Glutamatergic neuron (in vitro differentiated cells): ENCODE measurements around the gene SCLT1. TPM values are rescaled to one million over a fixed set of nuclear protein-coding genes. Genes with fewer than 3 reads are reported as not detected.

Source experiments
- DNase-seq: peaks from one replicate; pipeline ENCODE4 v3.0.0; 2022
- H3K27ac Mint-ChIP-seq: one replicate; pipeline ENCODE4 v1.8.0; 2020; ENCODE audit warnings: mild to moderate bottlenecking, mixed read lengths, inconsistent platforms; ENCODE audit not compliant: unreplicated experiment
- H3K27me3 Mint-ChIP-seq: one replicate; pipeline ENCODE4 v1.8.0; 2020; ENCODE audit warnings: mild to moderate bottlenecking, moderate library complexity, mixed read lengths, inconsistent platforms; ENCODE audit not compliant: unreplicated experiment
- H3K36me3 Mint-ChIP-seq: one replicate; pipeline ENCODE4 v1.8.0; 2020; ENCODE audit warnings: mild to moderate bottlenecking, mixed read lengths, inconsistent platforms; ENCODE audit not compliant: unreplicated experiment
- H3K4me1 Mint-ChIP-seq: one replicate; pipeline ENCODE4 v1.8.0; 2020; ENCODE audit warnings: mild to moderate bottlenecking, low read depth, mixed read lengths, inconsistent platforms; ENCODE audit not compliant: unreplicated experiment
- H3K4me3 Mint-ChIP-seq: one replicate; pipeline ENCODE4 v1.8.0; 2020; ENCODE audit warnings: mild to moderate bottlenecking, mixed read lengths, inconsistent platforms; ENCODE audit not compliant: unreplicated experiment
- H3K9me3 Mint-ChIP-seq: one replicate; pipeline ENCODE4 v1.8.0; 2020; ENCODE audit warnings: mild to moderate bottlenecking, moderate library complexity, mixed read lengths, inconsistent platforms; ENCODE audit not compliant: unreplicated experiment
- total RNA-seq: library from RNA; stranded (reverse); fragmentation: NEBNext Ultra II Directional; extraction: Animal tissue kit (Norgen Biotek cat#: 25700); gene quantifications from one replicate; pipeline ENCODE4 v1.2.1, GENCODE V29; 2021; ENCODE audit not compliant: unreplicated experiment
- TF ChIP-seq, protein P1 (sequence below): fragments of 200-600 bp; sonication (generic); IDR thresholded peaks from one replicate; pipeline ENCODE4 v1.5.0; 2021; ENCODE audit not compliant: partially characterized antibody, unreplicated experiment

SCLT1 gene
- total RNA-seq, 1 donor from 2014 or later = 15.6 TPM

- DNase-seq = no peak
- TF ChIP-seq, protein P1, sequence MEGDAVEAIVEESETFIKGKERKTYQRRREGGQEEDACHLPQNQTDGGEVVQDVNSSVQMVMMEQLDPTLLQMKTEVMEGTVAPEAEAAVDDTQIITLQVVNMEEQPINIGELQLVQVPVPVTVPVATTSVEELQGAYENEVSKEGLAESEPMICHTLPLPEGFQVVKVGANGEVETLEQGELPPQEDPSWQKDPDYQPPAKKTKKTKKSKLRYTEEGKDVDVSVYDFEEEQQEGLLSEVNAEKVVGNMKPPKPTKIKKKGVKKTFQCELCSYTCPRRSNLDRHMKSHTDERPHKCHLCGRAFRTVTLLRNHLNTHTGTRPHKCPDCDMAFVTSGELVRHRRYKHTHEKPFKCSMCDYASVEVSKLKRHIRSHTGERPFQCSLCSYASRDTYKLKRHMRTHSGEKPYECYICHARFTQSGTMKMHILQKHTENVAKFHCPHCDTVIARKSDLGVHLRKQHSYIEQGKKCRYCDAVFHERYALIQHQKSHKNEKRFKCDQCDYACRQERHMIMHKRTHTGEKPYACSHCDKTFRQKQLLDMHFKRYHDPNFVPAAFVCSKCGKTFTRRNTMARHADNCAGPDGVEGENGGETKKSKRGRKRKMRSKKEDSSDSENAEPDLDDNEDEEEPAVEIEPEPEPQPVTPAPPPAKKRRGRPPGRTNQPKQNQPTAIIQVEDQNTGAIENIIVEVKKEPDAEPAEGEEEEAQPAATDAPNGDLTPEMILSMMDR = no peak
- H3K4me1 Mint-ChIP-seq = peaks cover 5% of the 10 kb centered on the region
- H3K4me3 Mint-ChIP-seq = no peak overlapping the region
- no peaks in the 10 kb centered on the region for H3K9me3 Mint-ChIP-seq
- H3K27me3 Mint-ChIP-seq = no peaks in the 10 kb centered on the region
- no peaks in the 10 kb centered on the region for H3K36me3 Mint-ChIP-seq
- no peak overlapping the region for H3K27ac Mint-ChIP-seq
Observed at GRCh38 chr4:128879971-128880370, 213.4 kb downstream of the SCLT1 start.

- TF ChIP-seq, protein P1 = no peak
- peaks cover 5% of the 10 kb centered on the region for H3K4me1 Mint-ChIP-seq
- no peaks in the 10 kb centered on the region for H3K27me3 Mint-ChIP-seq
- no peak for DNase-seq
- H3K9me3 Mint-ChIP-seq = no peaks in the 10 kb centered on the region
- H3K27ac Mint-ChIP-seq = no peak overlapping the region
- H3K4me3 Mint-ChIP-seq = no peak overlapping the region
- no peaks in the 10 kb centered on the region for H3K36me3 Mint-ChIP-seq
Observed at GRCh38 chr4:128879283-128879682, 214.1 kb downstream of the SCLT1 start.

DNA sequence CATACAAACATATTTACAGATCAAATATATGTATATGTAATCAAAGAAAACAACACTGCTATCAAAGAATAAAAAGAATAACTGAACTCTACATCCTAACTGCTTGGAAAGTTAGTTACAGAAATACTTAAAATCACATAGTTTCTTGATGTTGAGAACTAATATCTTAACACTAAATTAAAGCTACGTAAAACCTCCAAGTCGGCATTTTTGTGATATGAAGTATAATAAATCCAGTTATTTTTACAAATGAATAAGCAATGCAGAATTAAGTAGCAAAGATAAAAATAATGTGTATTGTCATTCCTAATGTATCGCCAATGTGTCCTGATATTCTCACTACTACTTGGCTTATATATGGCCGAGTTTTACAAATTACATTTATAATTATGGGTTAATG is 215.4 kb downstream of the SCLT1 start:
- H3K36me3 Mint-ChIP-seq = no peaks in the 10 kb centered on the region
- H3K27ac Mint-ChIP-seq = no peak overlapping the region
- peaks cover 5% of the 10 kb centered on the region for H3K4me1 Mint-ChIP-seq
- H3K4me3 Mint-ChIP-seq = no peak overlapping the region
- TF ChIP-seq, protein P1 = no peak
- DNase-seq = no peak
- no peaks in the 10 kb centered on the region for H3K9me3 Mint-ChIP-seq
- no peaks in the 10 kb centered on the region for H3K27me3 Mint-ChIP-seq

DNA sequence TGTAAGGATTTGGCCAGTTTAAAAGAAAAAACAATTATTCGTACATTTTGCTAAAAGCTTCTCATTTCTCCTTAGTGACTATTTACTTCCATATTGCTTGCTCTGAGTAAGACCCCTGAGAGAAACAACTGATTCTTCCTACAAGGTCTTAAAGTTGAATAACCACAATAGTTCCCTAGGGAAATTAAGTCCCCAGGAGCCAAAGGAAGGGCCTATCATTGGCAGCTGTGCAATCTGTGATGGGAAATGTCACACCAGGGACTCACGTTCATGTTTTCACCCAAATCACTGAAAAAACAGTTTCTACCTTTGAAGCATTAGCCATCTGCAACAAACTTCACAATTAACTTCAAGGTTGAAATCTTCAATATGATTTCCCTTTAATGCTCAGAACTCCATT is 217.1 kb downstream of the SCLT1 start:
- no peak overlapping the region for H3K27ac Mint-ChIP-seq
- peaks cover 2% of the 10 kb centered on the region for H3K9me3 Mint-ChIP-seq
- TF ChIP-seq, protein P1 = no peak
- peaks cover 5% of the 10 kb centered on the region for H3K4me1 Mint-ChIP-seq
- H3K4me3 Mint-ChIP-seq = no peak overlapping the region
- DNase-seq = no peak
- H3K27me3 Mint-ChIP-seq = peaks cover 4% of the 10 kb centered on the region
- H3K36me3 Mint-ChIP-seq = no peaks in the 10 kb centered on the region

GRCh38 chr4:128871948-128872347 is 221.4 kb downstream of the SCLT1 start:
- Mint-ChIP-seq H3K36me3 (no peaks in the 10 kb centered on the region), H3K9me3 (peaks cover 2% of the 10 kb centered on the region), H3K4me3 (no peak overlapping the region), H3K4me1 (peaks cover 5% of the 10 kb centered on the region), H3K27ac (no peak overlapping the region), H3K27me3 (peaks cover 4% of the 10 kb centered on the region)
- DNase-seq = no peak
- TF ChIP-seq, protein P1 = no peak
